ENCODE results near the gene PURA.

GRCh38 chr5:140130949-140131733, 17.2 kb downstream of the PURA start:
- TF ChIP-seq CTCF (IDR thresholded peaks at IDR 0.05) (no peak), EP300 (IDR thresholded peaks at IDR 0.05) (no peak)

Data from suprapubic skin (tissue), 3 donors.